PC-3 (cell line): ENCODE measurements around the gene ZNF92. TPM values are rescaled to one million over a fixed set of nuclear protein-coding genes. Genes with fewer than 3 reads are reported as not detected.
"Not testable (repeated sequence)": the region's sequence is repeated elsewhere in the genome, so short reads cannot be mapped to it uniquely, and the experiment has no call there.

ENCODE experiments used
- ATAC-seq: fragments of 200-7000 bp; cut with Tn5 transposase; 2 replicates; pipeline ENCODE4 v1.9.1; 2020; ENCODE audit warnings: mild to moderate bottlenecking, moderate library complexity
- BruUV-seq: library from RNA; stranded (reverse); fragments of 400-500 nt; replicated peaks from 2 replicates; lab custom pipeline; 2021; lab: Mats Ljungman, UMichigan
- CTCF ChIA-PET: fragments of 300-600 bp; sonication (Branson Sonifier 250); formaldehyde crosslinking; loops from one replicate; lab custom pipeline; 2022; ENCODE audit warnings: antibody characterized with exemption; lab: Charles Lee
- POLR2A ChIA-PET: fragments of 300-600 bp; sonication (Branson Sonifier 250); formaldehyde crosslinking; loops from one replicate; lab custom pipeline; 2022; ENCODE audit warnings: antibody characterized with exemption; ENCODE audit not compliant: unreplicated experiment; lab: Charles Lee
- DNase-seq: peaks from one replicate; pipeline ENCODE4 v3.0.0-alpha.2; 2015
- H2AFZ ChIP-seq: fragments of 300-600 bp; sonication (generic); 2 replicates; pipeline ENCODE4 v1.6.0; 2016; ENCODE audit warnings: antibody characterized with exemption, low read length
- H3F3A ChIP-seq: fragments of 300-600 bp; sonication (generic); one replicate; pipeline ENCODE4 v1.6.0; 2017; ENCODE audit warnings: antibody characterized with exemption, low read length, control low read depth, mild to moderate bottlenecking; ENCODE audit not compliant: unreplicated experiment
- H3K27ac ChIP-seq: fragments of 300-600 bp; sonication (generic); 2 replicates; pipeline ENCODE4 v1.5.1; 2016; ENCODE audit warnings: mild to moderate bottlenecking, low read length
- H3K27me3 ChIP-seq: fragments of 300-600 bp; sonication (generic); 2 replicates; pipeline ENCODE4 v1.6.1; 2016; ENCODE audit warnings: low read length, mixed read lengths
- H3K36me3 ChIP-seq: fragments of 300-600 bp; sonication (generic); 2 replicates; pipeline ENCODE4 v1.6.1; 2016; ENCODE audit warnings: low read depth, mixed run types, low read length, mixed read lengths
- H3K4me1 ChIP-seq: fragments of 300-600 bp; sonication (generic); 2 replicates; pipeline ENCODE4 v1.5.1; 2016; ENCODE audit warnings: low read length; ENCODE audit not compliant: insufficient read depth
- H3K4me2 ChIP-seq: fragments of 300-600 bp; sonication (generic); 2 replicates; pipeline ENCODE4 v1.6.0; 2016; ENCODE audit warnings: low read length
- H3K4me3 ChIP-seq: fragments of 300-600 bp; sonication (generic); 2 replicates; pipeline ENCODE4 v1.5.1; 2016; ENCODE audit warnings: mild to moderate bottlenecking, low read length, mixed read lengths
- H3K79me2 ChIP-seq: fragments of 300-600 bp; sonication (generic); 2 replicates; pipeline ENCODE4 v1.6.1; 2017; ENCODE audit warnings: low read length, mixed read lengths
- H3K9ac ChIP-seq: fragments of 300-600 bp; sonication (generic); 2 replicates; pipeline ENCODE4 v1.6.0; 2016; ENCODE audit warnings: mild to moderate bottlenecking, low read length
- H3K9me2 ChIP-seq: fragments of 300-600 bp; sonication (generic); replicated peaks from 2 replicates; pipeline ENCODE4 v1.6.1; 2016; ENCODE audit warnings: mixed run types, low read length, mixed read lengths
- H3K9me3 ChIP-seq: fragments of 300-600 bp; sonication (generic); 2 replicates; pipeline ENCODE4 v1.6.1; 2016; ENCODE audit warnings: low read length, mixed read lengths
- H4K20me1 ChIP-seq: fragments of 300-600 bp; sonication (generic); 2 replicates; pipeline ENCODE4 v1.6.1; 2016; ENCODE audit warnings: low read length, mixed read lengths
- CTCF ChIP-seq: fragments of 300-600 bp; sonication (generic); conservative IDR thresholded peaks from 2 replicates; pipeline ENCODE4 v1.5.1; 2017; ENCODE audit warnings: antibody characterized with exemption, low read depth, mild to moderate bottlenecking, low read length
- EZH2 ChIP-seq: fragments of 300-600 bp; sonication (generic); IDR thresholded peaks from one replicate; pipeline ENCODE4 v1.6.1; 2017; ENCODE audit warnings: antibody characterized with exemption, mild to moderate bottlenecking, low read length; ENCODE audit not compliant: unreplicated experiment
- EZH2phosphoT487 ChIP-seq: fragments of 300-600 bp; sonication (generic); IDR thresholded peaks from 2 replicates; pipeline ENCODE4 v1.6.1; 2018; ENCODE audit warnings: mild to moderate bottlenecking, antibody characterized with exemption, low read length, borderline replicate concordance
- intact Hi-C: fragments of 100-400 bp; cut with micrococcal nuclease; formaldehyde crosslinking; loops from 2 replicates; pipeline ENCODE4 v1.9.0; 2023
- total RNA-seq: library from RNA; depleted of rRNA; stranded (reverse); fragments of >200 nt; gene quantifications from 2 replicates; pipeline ENCODE4 v1.2.3, GENCODE V29; 2014

The ZNF92 gene
- total RNA-seq, 1 experiment from 2014 or later: 7.6 TPM

GRCh38 chr7:65444205-65444842, 70.7 kb downstream of the ZNF92 start:
- TF ChIP-seq CTCF (no peak), EZH2 (no peak), EZH2phosphoT487 (no peak)
- Histone ChIP-seq H3K4me3 (no peak overlapping the region), H3K9ac (no peak overlapping the region), H3F3A (no peaks in the 10 kb centered on the region), H3K27ac (no peak overlapping the region), H2AFZ (no peak overlapping the region), H3K4me1 (peaks cover 35% of the 10 kb centered on the region), H3K36me3 (peaks cover 5% of the 10 kb centered on the region; the same call in 1 of the 2 replicates), H3K9me2 (no peaks in the 10 kb centered on the region), H3K9me3 (0 out of 2 replicates have a peak, but pooled peaks cover 8% of the 10 kb centered on the region), H4K20me1 (no peaks in the 10 kb centered on the region), H3K27me3 (no peaks in the 10 kb centered on the region), H3K4me2 (no peak overlapping the region), H3K79me2 (no peaks in the 10 kb centered on the region)
- ChIA-PET POLR2A (no interaction called here), CTCF (no interaction called here)
- intact Hi-C loops: no loop called here
- DNase-seq (no peak), ATAC-seq (no peak)
- no TSS peak for BruUV-seq

- DNase-seq: no peak
- Histone ChIP-seq H3K9me2 (no peaks in the 10 kb centered on the region), H3K79me2 (no peaks in the 10 kb centered on the region), H3K27ac (no peak overlapping the region), H4K20me1 (no peaks in the 10 kb centered on the region), H3K36me3 (peaks cover 5% of the 10 kb centered on the region; the same call in 1 of the 2 replicates), H3K9me3 (0 out of 2 replicates have a peak, but pooled peaks cover 8% of the 10 kb centered on the region), H2AFZ (no peak overlapping the region), H3K27me3 (no peaks in the 10 kb centered on the region), H3K4me1 (peaks cover 34% of the 10 kb centered on the region), H3K4me3 (no peak overlapping the region), H3F3A (peaks cover 3% of the 10 kb centered on the region), H3K9ac (no peak overlapping the region), H3K4me2 (no peak overlapping the region)
- ChIA-PET POLR2A (no interaction called here), CTCF (no interaction called here)
- intact Hi-C loops: loop anchor here (5.0 kb wide), 1 partner anchor 228 kb away; no protein-coding TSS in a partner anchor
- no peak for ATAC-seq
- no TSS peak for BruUV-seq
- no peak for TF ChIP-seq CTCF
- TF ChIP-seq EZH2phosphoT487: no peak
- no peak for TF ChIP-seq EZH2
Measured at GRCh38 chr7:65444899-65445823, 71.5 kb downstream of the ZNF92 start.

GRCh38 chr7:65447041-65447440, 73.4 kb downstream of the ZNF92 start:
- ATAC-seq, CTCF ChIA-PET, H3K27ac ChIP-seq, H2AFZ ChIP-seq, H3K9me3 ChIP-seq, H3K9me2 ChIP-seq, H4K20me1 ChIP-seq, H3K36me3 ChIP-seq, H3K4me2 ChIP-seq, H3K27me3 ChIP-seq, H3F3A ChIP-seq, H3K4me3 ChIP-seq, BruUV-seq, POLR2A ChIA-PET, H3K79me2 ChIP-seq, H3K9ac ChIP-seq: not testable (repeated sequence)
- H3K4me1 ChIP-seq: peaks cover 21% of the 10 kb centered on the region
- DNase-seq: peak; percentile 39
- intact Hi-C loops: loop anchor here (5.0 kb wide), 1 partner anchor 230 kb away; no protein-coding TSS in a partner anchor
